HepG2 (cell line): ENCODE measurements around the gene CNTRL. TPM values are rescaled to one million over a fixed set of nuclear protein-coding genes. Genes with fewer than 3 reads are reported as not detected.

Source experiments
- HNRNPUL1 ChIP-seq: fragments of 200-400 bp; formaldehyde crosslinking; IDR thresholded peaks from 2 replicates; pipeline ENCODE4 v1.6.1; 2017; ENCODE audit warnings: low read depth, mild to moderate bottlenecking, low read length, moderate library complexity
- NFKB2 ChIP-seq: sonication (generic); formaldehyde crosslinking; IDR thresholded peaks from 2 replicates; pipeline ENCODE4 v1.4.0; 2020; ENCODE audit warnings: missing genetic modification reagents, borderline replicate concordance
- NONO ChIP-seq, 2 experiments: fragments of 450-650 bp in 1 of 2; sonication (generic) in 1 of 2; formaldehyde crosslinking in 1 of 2; IDR thresholded peaks in 1 of 2; conservative IDR thresholded peaks in 1 of 2; 2 replicates each; pipeline versions ENCODE4 v1.6.1 to v1.8.0; 2017 to 2022; ENCODE audit warnings: mild to moderate bottlenecking in 1 of 2, missing genetic modification reagents in 1 of 2, moderate library complexity in 1 of 2
- PBX3 ChIP-seq: sonication (generic); formaldehyde crosslinking; IDR thresholded peaks from 2 replicates; pipeline ENCODE4 v1.8.1; 2023; ENCODE audit warnings: missing genetic modification reagents, inconsistent platforms, borderline replicate concordance
- SMARCC2 ChIP-seq: fragments of 450-650 bp; IDR thresholded peaks from 2 replicates; pipeline ENCODE4 v1.6.1; 2017; ENCODE audit warnings: antibody characterized with exemption, mild to moderate bottlenecking
- SRY ChIP-seq: sonication (generic); formaldehyde crosslinking; IDR thresholded peaks from 2 replicates; pipeline ENCODE4 v1.8.0; 2022; ENCODE audit warnings: mild to moderate bottlenecking, missing genetic modification reagents
- ZFX ChIP-seq: sonication (generic); formaldehyde crosslinking; IDR thresholded peaks from 2 replicates; pipeline ENCODE4 v1.4.0; 2020; ENCODE audit warnings: mild to moderate bottlenecking, low read depth, missing genetic modification reagents, moderate library complexity
- ZNF44 ChIP-seq: sonication (generic); formaldehyde crosslinking; IDR thresholded peaks from 2 replicates; pipeline ENCODE4 v1.5.1; 2020; ENCODE audit warnings: mild to moderate bottlenecking, missing genetic modification reagents
- ZNF441 ChIP-seq: sonication (generic); formaldehyde crosslinking; IDR thresholded peaks from 2 replicates; pipeline ENCODE4 v1.7.0; 2021; ENCODE audit warnings: missing genetic modification reagents, borderline replicate concordance
- ZNF468 ChIP-seq: sonication (generic); formaldehyde crosslinking; IDR thresholded peaks from 2 replicates; pipeline ENCODE4 v1.8.0; 2022; ENCODE audit warnings: mild to moderate bottlenecking, moderate library complexity, missing genetic modification reagents
- ZNF546 ChIP-seq: sonication (generic); formaldehyde crosslinking; conservative IDR thresholded peaks from 2 replicates; pipeline ENCODE4 v1.8.1; 2023; ENCODE audit warnings: mild to moderate bottlenecking, missing genetic modification reagents
- ZSCAN21 ChIP-seq: sonication (generic); formaldehyde crosslinking; IDR thresholded peaks from 2 replicates; pipeline ENCODE4 v1.8.0; 2022; ENCODE audit warnings: mild to moderate bottlenecking, missing genetic modification reagents, moderate library complexity, borderline replicate concordance
- polyA plus RNA-seq, 8 experiments: library from polyadenylated mRNA; depleted of rRNA in 3 of 8; stranded (reverse) in 7 of 8; unstranded in 1 of 8; fragments of >200 nt; fragmentation: Illumina TruSeq in 4 of 8; extraction: Trizol in 4 of 8; gene quantifications; 2 replicates each; pipeline versions ENCODE4 v1.2.1 to v1.2.3, GENCODE V29; 2011 to 2016; ENCODE audit warnings: low read depth in 4 of 8, missing spikeins in 1 of 8, mixed read lengths in 1 of 8; ENCODE audit not compliant: insufficient read depth in 1 of 8
- total RNA-seq, 5 experiments: library from RNA; depleted of rRNA; stranded (reverse); fragments of >200 nt; fragmentation: Illumina TruSeq; extraction: Trizol; gene quantifications; 2 replicates each; pipeline ENCODE4 v1.2.3, GENCODE V29; 2016; ENCODE audit warnings: low read depth in 1 of 5
- TF ChIP-seq, protein P1 (sequence below): sonication (generic); formaldehyde crosslinking; IDR thresholded peaks from 2 replicates; pipeline ENCODE4 v1.4.0; 2020; ENCODE audit warnings: missing genetic modification reagents
- TF ChIP-seq, protein P2 (sequence below): sonication (generic); formaldehyde crosslinking; IDR thresholded peaks from 2 replicates; pipeline ENCODE4 v1.5.1; 2020; ENCODE audit warnings: mild to moderate bottlenecking, moderate library complexity, missing genetic modification reagents
- TF ChIP-seq, protein P3 (sequence below): sonication (generic); formaldehyde crosslinking; IDR thresholded peaks from 2 replicates; pipeline ENCODE4 v1.4.0; 2020; ENCODE audit warnings: mild to moderate bottlenecking, missing genetic modification reagents
- TF ChIP-seq, protein P4 (sequence below): sonication (generic); formaldehyde crosslinking; IDR thresholded peaks from 2 replicates; pipeline ENCODE4 v1.8.1; 2022; ENCODE audit warnings: low read depth, mild to moderate bottlenecking, missing genetic modification reagents

Gene CNTRL
- total and polyA plus RNA-seq, 2 of the 13 experiments (the other 11 are each of a cell fraction or from before 2014, with no cell fraction given): 7.5 to 11.8 TPM

DNA sequence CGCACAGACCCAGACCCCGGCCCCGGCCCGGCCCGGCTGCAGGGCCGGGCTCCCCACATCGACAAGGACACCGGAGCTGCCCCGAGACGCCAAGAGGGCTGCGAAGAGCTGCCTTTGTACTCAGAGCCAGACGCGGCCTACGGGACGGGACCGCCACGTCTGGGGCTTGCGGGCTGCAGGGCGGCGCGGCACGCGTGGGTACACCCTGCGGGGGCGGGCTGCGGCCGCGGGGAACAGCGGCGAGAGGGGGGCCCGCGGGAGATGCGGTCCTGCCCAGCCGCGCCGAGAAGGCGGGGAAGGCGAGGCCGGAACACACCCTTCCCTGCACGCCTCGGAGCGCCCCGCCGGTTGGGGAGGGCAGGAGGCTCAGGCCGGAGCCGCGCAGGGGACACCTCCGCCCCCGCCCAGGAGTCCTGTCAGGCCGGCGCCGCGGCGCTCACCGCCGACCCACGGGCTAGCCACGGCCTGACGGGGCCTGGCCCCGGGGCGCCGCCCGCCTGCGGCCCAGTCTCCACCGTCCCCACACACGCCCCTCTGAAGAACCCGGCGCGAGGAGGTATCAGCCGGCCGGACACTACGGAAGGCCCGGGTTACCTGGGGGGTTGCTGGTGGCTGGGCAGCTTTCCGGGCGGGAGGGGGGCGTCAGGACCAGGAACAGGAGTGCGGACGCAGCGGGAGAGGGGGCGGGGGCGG, 126.4 kb downstream of the CNTRL start (continued):
- TF ChIP-seq SMARCC2 (no peak), ZFX (CRISPR knock-in tag) (peak; percentile 80; the same call in 1 of the 2 replicates), NFKB2 (CRISPR knock-in tag) (no peak), PBX3 (no peak), ZNF441 (CRISPR knock-in tag) (peak; percentile 43; the same call in 1 of the 2 replicates), SRY (CRISPR knock-in tag) (0 out of 2 replicates have a peak, but pooled peaks have one; percentile 76), NONO (IDR thresholded peaks at IDR 0.05) (no peak), NONO (CRISPR knock-in tag; conservative IDR thresholded peaks at IDR 0.05) (peak; percentile 14; the same call in 1 of the 2 replicates), ZNF468 (CRISPR knock-in tag) (peak; percentile 81; the same call in 1 of the 2 replicates), ZSCAN21 (CRISPR knock-in tag) (peak; percentile 84), ZNF546 (CRISPR knock-in tag) (no peak), ZNF44 (CRISPR knock-in tag) (no peak), HNRNPUL1 (no peak)
- TF ChIP-seq, protein P1, sequence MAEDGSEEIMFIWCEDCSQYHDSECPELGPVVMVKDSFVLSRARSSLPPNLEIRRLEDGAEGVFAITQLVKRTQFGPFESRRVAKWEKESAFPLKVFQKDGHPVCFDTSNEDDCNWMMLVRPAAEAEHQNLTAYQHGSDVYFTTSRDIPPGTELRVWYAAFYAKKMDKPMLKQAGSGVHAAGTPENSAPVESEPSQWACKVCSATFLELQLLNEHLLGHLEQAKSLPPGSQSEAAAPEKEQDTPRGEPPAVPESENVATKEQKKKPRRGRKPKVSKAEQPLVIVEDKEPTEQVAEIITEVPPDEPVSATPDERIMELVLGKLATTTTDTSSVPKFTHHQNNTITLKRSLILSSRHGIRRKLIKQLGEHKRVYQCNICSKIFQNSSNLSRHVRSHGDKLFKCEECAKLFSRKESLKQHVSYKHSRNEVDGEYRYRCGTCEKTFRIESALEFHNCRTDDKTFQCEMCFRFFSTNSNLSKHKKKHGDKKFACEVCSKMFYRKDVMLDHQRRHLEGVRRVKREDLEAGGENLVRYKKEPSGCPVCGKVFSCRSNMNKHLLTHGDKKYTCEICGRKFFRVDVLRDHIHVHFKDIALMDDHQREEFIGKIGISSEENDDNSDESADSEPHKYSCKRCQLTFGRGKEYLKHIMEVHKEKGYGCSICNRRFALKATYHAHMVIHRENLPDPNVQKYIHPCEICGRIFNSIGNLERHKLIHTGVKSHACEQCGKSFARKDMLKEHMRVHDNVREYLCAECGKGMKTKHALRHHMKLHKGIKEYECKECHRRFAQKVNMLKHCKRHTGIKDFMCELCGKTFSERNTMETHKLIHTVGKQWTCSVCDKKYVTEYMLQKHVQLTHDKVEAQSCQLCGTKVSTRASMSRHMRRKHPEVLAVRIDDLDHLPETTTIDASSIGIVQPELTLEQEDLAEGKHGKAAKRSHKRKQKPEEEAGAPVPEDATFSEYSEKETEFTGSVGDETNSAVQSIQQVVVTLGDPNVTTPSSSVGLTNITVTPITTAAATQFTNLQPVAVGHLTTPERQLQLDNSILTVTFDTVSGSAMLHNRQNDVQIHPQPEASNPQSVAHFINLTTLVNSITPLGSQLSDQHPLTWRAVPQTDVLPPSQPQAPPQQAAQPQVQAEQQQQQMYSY (CRISPR knock-in tag): peak; percentile 54; the same call in 1 of the 2 replicates
- TF ChIP-seq, protein P2, sequence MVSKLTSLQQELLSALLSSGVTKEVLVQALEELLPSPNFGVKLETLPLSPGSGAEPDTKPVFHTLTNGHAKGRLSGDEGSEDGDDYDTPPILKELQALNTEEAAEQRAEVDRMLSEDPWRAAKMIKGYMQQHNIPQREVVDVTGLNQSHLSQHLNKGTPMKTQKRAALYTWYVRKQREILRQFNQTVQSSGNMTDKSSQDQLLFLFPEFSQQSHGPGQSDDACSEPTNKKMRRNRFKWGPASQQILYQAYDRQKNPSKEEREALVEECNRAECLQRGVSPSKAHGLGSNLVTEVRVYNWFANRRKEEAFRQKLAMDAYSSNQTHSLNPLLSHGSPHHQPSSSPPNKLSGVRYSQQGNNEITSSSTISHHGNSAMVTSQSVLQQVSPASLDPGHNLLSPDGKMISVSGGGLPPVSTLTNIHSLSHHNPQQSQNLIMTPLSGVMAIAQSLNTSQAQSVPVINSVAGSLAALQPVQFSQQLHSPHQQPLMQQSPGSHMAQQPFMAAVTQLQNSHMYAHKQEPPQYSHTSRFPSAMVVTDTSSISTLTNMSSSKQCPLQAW (CRISPR knock-in tag): 0 out of 2 replicates have a peak, but pooled peaks have one; percentile 20
- TF ChIP-seq, protein P3, sequence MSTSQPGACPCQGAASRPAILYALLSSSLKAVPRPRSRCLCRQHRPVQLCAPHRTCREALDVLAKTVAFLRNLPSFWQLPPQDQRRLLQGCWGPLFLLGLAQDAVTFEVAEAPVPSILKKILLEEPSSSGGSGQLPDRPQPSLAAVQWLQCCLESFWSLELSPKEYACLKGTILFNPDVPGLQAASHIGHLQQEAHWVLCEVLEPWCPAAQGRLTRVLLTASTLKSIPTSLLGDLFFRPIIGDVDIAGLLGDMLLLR (CRISPR knock-in tag): 0 out of 2 replicates have a peak, but pooled peaks have one; percentile 0
- TF ChIP-seq, protein P4, sequence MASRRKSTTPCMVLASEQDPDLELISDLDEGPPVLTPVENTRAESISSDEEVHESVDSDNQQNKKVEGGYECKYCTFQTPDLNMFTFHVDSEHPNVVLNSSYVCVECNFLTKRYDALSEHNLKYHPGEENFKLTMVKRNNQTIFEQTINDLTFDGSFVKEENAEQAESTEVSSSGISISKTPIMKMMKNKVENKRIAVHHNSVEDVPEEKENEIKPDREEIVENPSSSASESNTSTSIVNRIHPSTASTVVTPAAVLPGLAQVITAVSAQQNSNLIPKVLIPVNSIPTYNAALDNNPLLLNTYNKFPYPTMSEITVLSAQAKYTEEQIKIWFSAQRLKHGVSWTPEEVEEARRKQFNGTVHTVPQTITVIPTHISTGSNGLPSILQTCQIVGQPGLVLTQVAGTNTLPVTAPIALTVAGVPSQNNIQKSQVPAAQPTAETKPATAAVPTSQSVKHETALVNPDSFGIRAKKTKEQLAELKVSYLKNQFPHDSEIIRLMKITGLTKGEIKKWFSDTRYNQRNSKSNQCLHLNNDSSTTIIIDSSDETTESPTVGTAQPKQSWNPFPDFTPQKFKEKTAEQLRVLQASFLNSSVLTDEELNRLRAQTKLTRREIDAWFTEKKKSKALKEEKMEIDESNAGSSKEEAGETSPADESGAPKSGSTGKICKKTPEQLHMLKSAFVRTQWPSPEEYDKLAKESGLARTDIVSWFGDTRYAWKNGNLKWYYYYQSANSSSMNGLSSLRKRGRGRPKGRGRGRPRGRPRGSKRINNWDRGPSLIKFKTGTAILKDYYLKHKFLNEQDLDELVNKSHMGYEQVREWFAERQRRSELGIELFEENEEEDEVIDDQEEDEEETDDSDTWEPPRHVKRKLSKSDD (CRISPR knock-in tag): 0 out of 2 replicates have a peak, but pooled peaks have one; percentile 57
